ENCODE data around the gene SPOP.

SPOP gene

DNA sequence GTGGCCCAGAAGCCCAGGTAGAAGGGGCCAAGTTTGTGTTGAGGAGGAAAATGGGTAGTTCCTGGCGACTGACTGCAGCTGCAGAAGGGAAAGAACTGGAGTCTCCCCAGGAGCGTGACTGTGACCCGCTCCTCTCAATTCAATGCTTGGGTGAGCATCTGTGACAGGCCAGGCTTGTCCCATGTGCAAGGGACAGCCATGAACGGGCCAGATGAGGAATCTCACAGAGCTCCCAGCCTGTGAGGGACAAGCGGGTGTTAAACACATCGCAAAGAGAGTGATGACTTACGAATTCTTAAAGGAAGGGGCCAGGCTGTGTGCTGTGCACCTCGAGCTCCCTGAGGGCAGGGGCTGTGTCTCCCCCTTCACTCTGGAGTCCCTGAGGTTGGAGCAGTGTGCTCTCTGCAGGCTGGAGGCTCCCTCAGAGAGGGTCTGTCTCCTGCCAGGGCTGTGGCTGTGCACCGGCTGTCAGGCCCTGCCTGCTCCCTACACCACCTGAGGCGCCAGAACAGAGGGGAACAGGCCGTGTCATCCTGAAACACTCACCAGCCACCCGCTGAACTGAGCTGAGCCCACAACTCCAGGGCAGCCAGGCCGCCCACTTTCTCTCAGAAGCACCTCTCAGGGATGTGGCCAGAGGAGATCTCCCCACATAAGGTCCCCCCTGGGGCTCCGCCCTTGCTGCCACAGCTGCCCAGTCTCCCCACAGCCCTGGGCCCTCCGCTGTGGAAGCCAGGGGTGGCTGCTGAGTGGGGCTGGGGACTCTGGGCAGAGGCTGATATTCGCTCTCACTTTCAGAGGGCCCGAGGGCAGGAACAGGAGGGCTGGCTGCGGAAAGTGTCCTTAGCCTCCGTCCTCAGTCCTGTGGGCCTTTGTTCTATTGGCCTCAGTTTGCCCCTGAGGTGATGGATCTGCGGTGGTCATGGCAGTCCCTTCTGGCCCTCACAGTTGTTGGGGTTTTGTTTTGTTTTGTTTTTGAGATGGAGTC, 127.9 kb downstream of the SPOP start:
- no peak for DNase-seq (ENCODE audit: low read depth)

DNA sequence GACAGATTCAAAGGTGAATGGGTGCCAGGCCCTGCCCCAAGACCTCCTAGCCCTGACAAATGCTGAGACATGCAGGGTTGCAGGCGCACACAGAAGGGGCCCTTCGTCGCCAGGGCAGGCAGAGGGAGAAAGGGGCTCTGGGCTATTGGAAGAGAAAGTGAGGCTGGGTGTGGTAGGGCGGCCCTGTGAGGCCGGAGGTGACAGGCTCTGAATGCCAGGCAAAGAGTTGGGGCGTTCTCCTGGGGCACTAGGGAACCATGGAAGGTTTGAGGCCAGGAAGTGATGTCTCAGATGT, 128.6 kb downstream of the SPOP start:
- DNase-seq (ENCODE audit: low read depth) = no peak
